ENCODE results near the gene PYDC2. TPM values are rescaled to one million over a fixed set of nuclear protein-coding genes. Genes with fewer than 3 reads are reported as not detected.

The PYDC2 gene
- polyA plus RNA-seq, 2 of the 4 experiments (the other 2 are of a cell fraction): not detected

DNA sequence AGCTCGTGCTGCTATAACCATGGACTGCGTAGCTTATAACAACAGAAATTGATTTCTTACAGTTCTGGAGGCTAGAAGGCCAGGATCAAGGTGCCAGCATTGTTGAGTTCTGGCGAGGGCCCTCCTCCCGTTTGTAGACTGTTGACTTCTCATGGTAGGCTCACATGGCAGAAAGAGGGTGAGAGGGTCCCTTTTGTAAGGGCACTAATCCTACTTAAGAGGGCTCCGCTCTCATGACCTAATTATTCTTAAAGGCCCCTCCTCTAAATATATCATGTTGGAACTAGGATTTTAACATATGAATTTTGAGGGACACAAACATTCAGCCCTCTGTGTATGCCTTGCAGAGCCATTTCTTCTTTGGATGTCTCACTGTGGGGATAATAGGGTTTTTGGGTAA lies 28.8 kb upstream of the PYDC2 start:
- 36% methylated on average over 5 of the region's 5 CpGs for WGBS (ENCODE audit: missing lambda C conversion rate)
- H3K27ac ChIP-seq: no peak overlapping the region
- DNase-seq (ENCODE audit: low read depth in 1 of 2, low spot score in 1 of 2) (no peak), FAIRE-seq (no peak), ATAC-seq (no peak)
- ChIA-PET POLR2A (no interaction called here), CTCF (no interaction called here)
- no peak overlapping the region for H3K4me3 ChIP-seq
- TF ChIP-seq TP53 (CRISPR knock-in tag; IDR thresholded peaks at IDR 0.05) (no peak), EHF (CRISPR knock-in tag; IDR thresholded peaks at IDR 0.05) (no peak), PHF8 (IDR thresholded peaks at IDR 0.05; ENCODE audit: borderline replicate concordance, low read depth) (no peak), FOXS1 (CRISPR knock-in tag; IDR thresholded peaks at IDR 0.05) (no peak), NR3C1 (IDR thresholded peaks at IDR 0.05) (no peak), JUNB (IDR thresholded peaks at IDR 0.05) (no peak), MAZ (IDR thresholded peaks at IDR 0.05; ENCODE audit: borderline replicate concordance, low read depth, low read length) (no peak), MAFK (IDR thresholded peaks at IDR 0.05; ENCODE audit: partially characterized antibody) (no peak), EHMT2 (IDR thresholded peaks at IDR 0.05; ENCODE audit: low read depth) (no peak), SREBF2 (IDR thresholded peaks at IDR 0.05) (no peak), TFCP2L1 (CRISPR knock-in tag; IDR thresholded peaks at IDR 0.05) (no peak), RCOR1 (IDR thresholded peaks at IDR 0.05; ENCODE audit: low read depth, low read length) (no peak), HOXB5 (CRISPR knock-in tag; IDR thresholded peaks at IDR 0.05) (no peak), CBX2 (IDR thresholded peaks at IDR 0.05; ENCODE audit: borderline replicate concordance, low read depth) (no peak), POLR2AphosphoS2 (conservative IDR thresholded peaks at IDR 0.05; ENCODE audit: low read length) (no peak), BHLHE40 (IDR thresholded peaks at IDR 0.05; ENCODE audit: low read depth, low read length) (no peak), MYC (IDR thresholded peaks at IDR 0.05; ENCODE audit: borderline replicate concordance, low read length) (no peak), NFE2L2 (conservative IDR thresholded peaks at IDR 0.05; ENCODE audit: low read length) (no peak), KDM1A (IDR thresholded peaks at IDR 0.05; ENCODE audit: low read depth) (no peak)
- TF ChIP-seq, protein P1, sequence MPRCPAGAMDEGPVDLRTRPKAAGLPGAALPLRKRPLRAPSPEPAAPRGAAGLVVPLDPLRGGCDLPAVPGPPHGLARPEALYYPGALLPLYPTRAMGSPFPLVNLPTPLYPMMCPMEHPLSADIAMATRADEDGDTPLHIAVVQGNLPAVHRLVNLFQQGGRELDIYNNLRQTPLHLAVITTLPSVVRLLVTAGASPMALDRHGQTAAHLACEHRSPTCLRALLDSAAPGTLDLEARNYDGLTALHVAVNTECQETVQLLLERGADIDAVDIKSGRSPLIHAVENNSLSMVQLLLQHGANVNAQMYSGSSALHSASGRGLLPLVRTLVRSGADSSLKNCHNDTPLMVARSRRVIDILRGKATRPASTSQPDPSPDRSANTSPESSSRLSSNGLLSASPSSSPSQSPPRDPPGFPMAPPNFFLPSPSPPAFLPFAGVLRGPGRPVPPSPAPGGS (IDR thresholded peaks at IDR 0.05): no peak
- H3K4me2 ChIP-seq: no peak overlapping the region
- H3K4me1 ChIP-seq: no peaks in the 10 kb centered on the region
- H3K9me3 ChIP-seq: no peaks in the 10 kb centered on the region

DNA sequence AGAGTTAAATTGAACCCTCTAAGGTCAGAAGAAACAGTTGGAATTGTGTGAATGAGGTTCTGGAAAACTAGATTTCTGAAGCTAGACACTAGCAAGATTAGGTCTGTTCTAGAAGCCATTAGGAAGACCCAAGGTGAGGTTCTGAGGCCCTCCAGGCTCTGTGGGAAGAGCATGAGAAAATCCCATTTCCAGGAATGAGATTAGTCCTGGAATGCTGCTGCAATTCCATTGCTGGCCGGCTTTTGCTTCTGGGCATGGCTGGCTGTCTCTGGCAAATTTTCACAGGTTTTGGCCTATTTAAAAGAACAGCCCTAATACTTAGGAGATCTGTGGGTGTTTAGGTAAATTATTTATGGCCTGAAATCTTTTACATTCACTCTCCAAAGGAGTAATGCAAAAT lies 26.9 kb upstream of the PYDC2 start:
- H3K4me3 ChIP-seq: no peak overlapping the region
- ChIA-PET CTCF (no interaction called here), POLR2A (no interaction called here)
- no peak overlapping the region for H3K27ac ChIP-seq
- no peak for ATAC-seq
- no peaks in the 10 kb centered on the region for H3K9me3 ChIP-seq
- TF ChIP-seq, protein P2, sequence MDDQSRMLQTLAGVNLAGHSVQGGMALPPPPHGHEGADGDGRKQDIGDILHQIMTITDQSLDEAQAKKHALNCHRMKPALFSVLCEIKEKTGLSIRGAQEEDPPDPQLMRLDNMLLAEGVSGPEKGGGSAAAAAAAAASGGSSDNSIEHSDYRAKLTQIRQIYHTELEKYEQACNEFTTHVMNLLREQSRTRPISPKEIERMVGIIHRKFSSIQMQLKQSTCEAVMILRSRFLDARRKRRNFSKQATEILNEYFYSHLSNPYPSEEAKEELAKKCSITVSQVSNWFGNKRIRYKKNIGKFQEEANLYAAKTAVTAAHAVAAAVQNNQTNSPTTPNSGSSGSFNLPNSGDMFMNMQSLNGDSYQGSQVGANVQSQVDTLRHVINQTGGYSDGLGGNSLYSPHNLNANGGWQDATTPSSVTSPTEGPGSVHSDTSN (IDR thresholded peaks at IDR 0.05): no peak
- no peak for TF ChIP-seq POLR2A (IDR thresholded peaks at IDR 0.05; ENCODE audit: low read length)
- TF ChIP-seq EHF (CRISPR knock-in tag; IDR thresholded peaks at IDR 0.05): no peak
- TF ChIP-seq, protein P3, sequence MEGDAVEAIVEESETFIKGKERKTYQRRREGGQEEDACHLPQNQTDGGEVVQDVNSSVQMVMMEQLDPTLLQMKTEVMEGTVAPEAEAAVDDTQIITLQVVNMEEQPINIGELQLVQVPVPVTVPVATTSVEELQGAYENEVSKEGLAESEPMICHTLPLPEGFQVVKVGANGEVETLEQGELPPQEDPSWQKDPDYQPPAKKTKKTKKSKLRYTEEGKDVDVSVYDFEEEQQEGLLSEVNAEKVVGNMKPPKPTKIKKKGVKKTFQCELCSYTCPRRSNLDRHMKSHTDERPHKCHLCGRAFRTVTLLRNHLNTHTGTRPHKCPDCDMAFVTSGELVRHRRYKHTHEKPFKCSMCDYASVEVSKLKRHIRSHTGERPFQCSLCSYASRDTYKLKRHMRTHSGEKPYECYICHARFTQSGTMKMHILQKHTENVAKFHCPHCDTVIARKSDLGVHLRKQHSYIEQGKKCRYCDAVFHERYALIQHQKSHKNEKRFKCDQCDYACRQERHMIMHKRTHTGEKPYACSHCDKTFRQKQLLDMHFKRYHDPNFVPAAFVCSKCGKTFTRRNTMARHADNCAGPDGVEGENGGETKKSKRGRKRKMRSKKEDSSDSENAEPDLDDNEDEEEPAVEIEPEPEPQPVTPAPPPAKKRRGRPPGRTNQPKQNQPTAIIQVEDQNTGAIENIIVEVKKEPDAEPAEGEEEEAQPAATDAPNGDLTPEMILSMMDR (IDR thresholded peaks at IDR 0.05): no peak
- TF ChIP-seq BHLHE40 (IDR thresholded peaks at IDR 0.05; ENCODE audit: low read depth, low read length): no peak
- no peak for TF ChIP-seq FOXS1 (CRISPR knock-in tag; IDR thresholded peaks at IDR 0.05)
- no peak for TF ChIP-seq RARB (CRISPR knock-in tag; IDR thresholded peaks at IDR 0.05)
- no peaks in the 10 kb centered on the region for H3K4me1 ChIP-seq
- H3K4me2 ChIP-seq: no peak overlapping the region
- no peak for FAIRE-seq
- 100% methylated on average over 1 of the region's 1 CpG for WGBS (ENCODE audit: missing lambda C conversion rate)
- no peak for DNase-seq (ENCODE audit: low read depth in 1 of 2, low spot score in 1 of 2)
